ENCODE data around the gene PSAP.

The PSAP gene

DNA sequence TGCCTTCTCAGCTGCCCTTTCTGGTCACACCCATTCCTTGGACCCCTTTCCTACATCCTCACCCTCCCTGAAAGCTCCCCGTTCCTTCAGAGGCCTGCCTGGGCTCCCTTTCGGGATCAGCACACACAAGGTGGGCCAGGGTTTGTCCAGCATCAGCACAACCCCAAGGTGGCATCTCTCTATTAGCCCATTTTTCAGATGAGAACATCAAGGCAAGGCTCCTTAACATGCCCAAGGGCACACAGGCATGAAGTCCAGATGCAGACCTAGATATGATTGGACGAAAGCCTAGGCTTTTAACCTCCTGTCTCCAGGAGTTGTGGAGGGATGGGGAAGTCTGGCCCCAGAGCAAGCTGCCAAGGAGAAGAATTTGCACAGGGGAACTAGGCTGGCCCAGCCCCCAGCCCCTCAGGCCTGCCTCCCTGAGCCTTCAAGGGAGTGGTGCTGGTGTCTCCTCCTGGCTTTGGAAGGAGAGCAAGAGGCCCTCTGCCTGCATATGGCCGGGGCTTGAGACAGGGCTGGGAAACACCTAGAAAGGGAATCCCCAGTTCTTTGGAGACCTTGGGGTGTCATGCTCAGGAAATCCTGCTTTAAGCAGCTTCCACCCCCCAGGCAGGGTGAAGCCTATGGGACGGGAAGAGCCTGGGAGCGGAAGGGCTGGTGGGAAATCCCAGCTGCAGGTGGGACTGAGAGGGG, 68.7 kb downstream of the PSAP start:
- no peak for DNase-seq

DNA sequence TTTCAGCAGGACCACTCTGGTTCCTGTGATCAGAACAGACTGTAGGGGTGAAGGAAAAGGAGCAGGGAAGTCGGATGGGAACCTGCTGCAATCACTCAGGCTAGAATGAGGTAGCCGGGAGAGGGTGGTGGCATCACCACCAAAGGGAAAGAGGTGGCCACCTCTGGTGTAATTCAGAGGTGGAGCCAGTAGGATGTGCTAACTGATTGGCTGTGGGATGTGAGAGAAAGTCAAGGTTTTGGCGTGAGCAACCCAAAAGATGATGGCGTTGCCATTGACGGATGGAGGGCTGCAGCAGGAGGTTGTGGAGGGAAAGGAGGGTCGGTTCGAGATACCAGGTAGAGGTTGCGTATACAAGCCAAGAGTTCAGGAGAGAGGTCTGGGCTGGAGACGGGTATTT, 70.3 kb downstream of the PSAP start:
- no peak for DNase-seq

- DNase-seq, result no peak
Measured at GRCh38 chr10:71780156-71780555, 70.9 kb downstream of the PSAP start.

GRCh38 chr10:71779641-71780040, 71.4 kb downstream of the PSAP start:
- no peak for DNase-seq

GRCh38 chr10:71778071-71778825, 72.8 kb downstream of the PSAP start:
- no peak for DNase-seq

- DNase-seq, result no peak
Measured at GRCh38 chr10:71777213-71777985, 73.7 kb downstream of the PSAP start.

- no peak for DNase-seq
Measured at GRCh38 chr10:71776481-71776925, 74.5 kb downstream of the PSAP start.

GRCh38 chr10:71774916-71775702, 75.9 kb downstream of the PSAP start:
- no peak for DNase-seq

DNA sequence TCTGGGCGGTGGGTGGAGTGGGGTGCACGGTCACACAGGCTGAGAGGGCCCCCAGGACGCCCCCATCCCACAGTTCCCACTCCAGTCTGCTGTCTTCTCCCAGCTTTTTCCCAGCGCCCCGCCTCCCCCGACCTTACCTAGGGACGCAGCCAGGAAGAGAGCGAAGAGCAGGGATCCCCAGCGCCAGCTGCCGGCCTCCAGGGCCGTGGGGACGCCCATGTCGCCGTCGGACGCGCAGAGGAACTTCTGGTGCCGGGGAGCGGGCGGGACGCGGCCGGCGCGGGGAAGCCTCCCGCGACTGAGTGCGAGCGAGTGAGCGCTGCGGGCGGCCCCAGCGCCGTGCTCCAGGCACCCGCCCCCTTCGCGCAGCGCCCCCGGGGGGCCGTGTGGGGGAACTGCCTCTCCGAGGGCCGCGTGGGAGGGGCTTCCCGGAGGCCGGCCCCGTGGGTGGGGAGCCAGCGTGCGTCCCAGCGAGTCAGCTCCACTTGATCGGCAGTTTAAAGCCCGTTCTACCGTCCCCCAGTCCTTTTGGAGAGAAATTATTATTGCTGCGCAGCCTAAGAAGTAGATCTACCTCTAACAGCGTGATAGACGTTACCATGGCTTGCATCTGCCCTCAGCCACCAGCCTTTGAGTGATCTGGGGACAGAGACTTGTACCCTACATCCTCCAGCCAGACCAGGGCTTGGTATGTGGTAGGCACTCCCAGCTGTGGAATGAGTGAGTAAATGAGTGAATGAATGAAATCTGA, 77.7 kb downstream of the PSAP start, which contains the start of gene VSIR:
TSS of gene VSIR (minus strand) at position 300 of the 751 bp plus-strand sequence. CDS start at position 219, 81 bp downstream.
- peak; percentile 92 for DNase-seq

DNA sequence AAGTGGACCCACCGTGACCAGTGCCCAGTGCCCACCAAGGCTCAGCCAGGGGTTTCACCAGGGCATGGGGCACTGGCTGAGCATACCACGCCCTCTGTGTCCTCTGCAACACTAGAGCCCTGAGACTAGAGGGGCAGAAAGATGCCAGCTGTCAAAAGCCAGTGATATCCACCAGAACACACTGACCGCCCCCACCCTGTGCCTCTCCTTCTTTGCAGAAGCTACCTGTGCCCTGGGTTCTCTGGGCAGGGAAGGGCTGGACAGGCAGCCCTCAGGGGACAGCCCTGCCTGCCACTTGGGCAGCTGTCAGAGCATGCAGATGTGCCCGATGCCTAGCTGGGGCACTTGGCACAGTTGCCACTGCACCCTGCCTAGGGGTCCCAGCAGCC, 78.2 kb downstream of the PSAP start:
- DNase-seq, result no peak

DNA sequence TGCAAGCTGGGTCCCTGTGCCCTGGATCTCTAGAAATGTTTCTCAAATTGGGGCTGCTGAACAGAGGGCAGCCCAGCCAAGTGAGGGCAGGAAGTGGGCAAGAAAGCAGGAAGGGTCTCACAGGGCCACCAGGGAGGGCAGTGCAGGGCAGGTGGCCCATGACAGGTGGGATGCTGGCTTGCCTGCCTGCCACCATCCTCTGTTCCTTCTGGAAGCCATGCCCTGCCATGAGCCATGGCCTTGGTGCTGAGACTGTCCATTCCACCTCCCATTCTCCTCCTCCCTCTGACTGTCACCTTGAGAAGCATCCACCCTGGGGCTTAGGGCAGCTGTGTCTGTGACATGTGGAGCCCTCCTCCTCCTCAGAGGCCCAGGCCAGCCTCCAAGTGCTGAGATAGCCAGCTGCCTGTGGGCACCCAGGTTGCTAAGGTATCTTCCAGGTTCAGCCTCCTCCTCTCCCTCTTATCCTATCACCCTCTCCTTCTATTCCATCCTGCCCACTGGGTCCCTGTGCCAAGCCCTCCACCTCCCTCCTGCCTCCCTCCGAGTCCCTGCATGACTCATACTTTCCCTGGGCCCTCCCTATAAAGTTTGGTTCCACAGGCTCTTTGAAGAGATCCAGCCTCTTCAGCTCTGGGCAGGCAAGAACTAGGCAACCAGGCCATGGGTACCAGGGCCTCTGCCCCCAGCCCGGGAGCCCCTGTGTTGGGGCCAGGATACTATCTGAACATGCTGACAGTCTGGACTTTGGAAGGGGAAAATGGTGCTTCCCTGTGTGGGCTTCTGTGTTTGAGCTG, 79.0 kb downstream of the PSAP start:
- no peak for DNase-seq

DNA sequence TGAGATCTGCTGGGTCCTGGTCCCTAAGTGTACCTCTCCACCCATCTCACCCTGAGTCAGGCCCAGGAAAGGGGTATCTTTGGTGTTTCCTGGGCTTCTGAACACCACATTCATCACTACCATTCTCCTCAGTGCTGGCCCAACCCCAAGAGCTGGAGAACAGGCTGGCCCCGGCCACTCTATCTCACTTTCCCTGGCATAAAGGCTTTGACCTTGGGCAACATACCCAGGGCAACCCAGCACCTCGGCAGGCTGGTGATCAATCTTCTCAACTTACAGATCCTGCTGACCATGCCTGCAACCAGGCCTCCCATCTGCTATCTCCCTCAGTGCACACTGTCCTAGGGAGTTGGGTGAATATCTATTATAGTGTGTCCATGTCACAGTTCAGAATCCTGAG, 79.8 kb downstream of the PSAP start:
- no peak for DNase-seq

- DNase-seq, result no peak
Measured at GRCh38 chr10:71770789-71771188, 80.3 kb downstream of the PSAP start.

- no peak for DNase-seq
Measured at GRCh38 chr10:71770255-71770654, 80.8 kb downstream of the PSAP start.

DNA sequence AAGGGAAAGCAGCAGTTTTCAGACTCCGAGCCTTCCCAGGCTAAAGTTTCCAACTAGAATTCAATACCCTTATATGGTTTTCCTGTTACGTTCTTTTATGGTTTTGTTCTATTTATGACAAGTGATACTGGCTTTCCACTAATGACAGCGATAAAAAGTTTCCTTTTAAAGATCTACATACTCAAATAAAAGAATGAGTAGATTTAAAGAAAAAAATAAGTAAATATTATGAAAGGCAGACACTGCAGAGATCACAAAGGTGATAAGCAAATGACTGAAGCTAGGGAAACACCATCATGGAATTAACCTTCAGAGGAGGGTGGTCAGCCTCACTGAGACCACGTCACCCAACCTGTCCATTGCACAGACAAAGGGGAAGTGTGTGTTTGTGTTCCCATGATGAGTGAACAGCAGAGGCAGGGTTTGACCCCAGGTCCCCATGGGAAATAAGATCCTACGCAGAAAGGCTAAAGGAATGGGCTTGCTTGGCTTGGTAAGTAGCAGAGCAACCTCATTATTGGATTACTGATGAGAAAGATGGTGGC, 81.7 kb downstream of the PSAP start:
- no peak for DNase-seq

DNA sequence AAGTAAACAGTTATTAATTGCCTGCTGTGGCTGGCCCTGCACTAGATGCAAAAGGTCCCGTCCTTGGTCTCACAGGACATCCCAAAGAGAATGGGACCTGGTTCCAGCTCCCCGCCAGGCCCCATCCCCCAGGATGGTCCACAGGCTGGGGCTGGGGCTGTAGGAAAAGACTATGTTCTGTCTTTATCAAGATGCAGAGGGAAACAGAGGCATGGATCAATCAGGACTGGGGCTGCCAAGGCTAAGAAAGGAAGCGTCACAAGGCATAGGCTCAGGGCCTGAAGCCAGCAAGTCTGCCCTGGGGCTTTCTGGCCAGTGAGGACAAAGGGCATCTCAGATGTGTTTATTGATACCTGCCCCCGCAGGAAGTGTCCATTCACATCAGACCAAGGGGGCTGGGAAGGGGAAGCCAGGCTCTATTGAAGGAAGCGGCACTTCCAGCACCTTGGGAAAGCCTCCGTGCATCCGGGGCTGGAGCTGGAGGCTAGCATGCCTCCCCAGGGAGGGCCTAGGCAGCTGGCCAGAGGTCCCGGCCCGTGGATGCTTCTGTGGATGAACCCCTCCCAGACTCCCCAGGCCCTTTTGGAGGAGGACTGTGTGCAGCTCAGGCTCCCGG, 83.5 kb downstream of the PSAP start:
- DNase-seq, result no peak

GRCh38 chr10:71766717-71767419, 84.2 kb downstream of the PSAP start:
- DNase-seq, result no peak
